K562 (cell line): ENCODE results near the gene PPAT. TPM values are rescaled to one million over a fixed set of nuclear protein-coding genes. Genes with fewer than 3 reads are reported as not detected.
A peak's percentile ranks its signal among the peaks of the same experiment; 100 is the strongest.

ENCODE experiments used
- BCLAF1 ChIP-seq, 2 experiments: fragments of 450-650 bp in 1 of 2; IDR thresholded peaks; 2 replicates each; pipeline ENCODE4 v1.6.1; 2011 to 2017; ENCODE audit warnings: low read depth in 2 of 2, antibody characterized with exemption in 1 of 2, borderline replicate concordance in 1 of 2, low read length in 1 of 2, mild to moderate bottlenecking in 1 of 2, mixed read lengths in 1 of 2; ENCODE audit not compliant: control insufficient read depth in 1 of 2
- GABPB2 ChIP-seq: fragments of 250-450 bp; sonication (Bioruptor Pico); conservative IDR thresholded peaks from 2 replicates; pipeline ENCODE4 v1.5.1; 2021; ENCODE audit warnings: mild to moderate bottlenecking
- L3MBTL2 ChIP-seq: fragments of 450-650 bp; IDR thresholded peaks from 2 replicates; pipeline ENCODE4 v1.6.1; 2016; ENCODE audit warnings: mild to moderate bottlenecking, moderate library complexity
- LARP7 ChIP-seq: fragments of 450-650 bp; IDR thresholded peaks from 2 replicates; pipeline ENCODE4 v1.6.1; 2016
- MAFK ChIP-seq: IDR thresholded peaks from 2 replicates; pipeline ENCODE4 v1.6.1; 2011; ENCODE audit warnings: low read length, improper control_type of control experiment
- MED1 ChIP-seq: sonication (generic); formaldehyde crosslinking; IDR thresholded peaks from 2 replicates; pipeline ENCODE4 v1.8.1; 2023; ENCODE audit warnings: missing genetic modification reagents, borderline replicate concordance
- MTA3 ChIP-seq: fragments of 450-650 bp; formaldehyde crosslinking; IDR thresholded peaks from 2 replicates; pipeline ENCODE4 v1.6.1; 2017; ENCODE audit warnings: mild to moderate bottlenecking, borderline replicate concordance
- RFX1 ChIP-seq: fragments of 450-650 bp; IDR thresholded peaks from 2 replicates; pipeline ENCODE4 v1.6.1; 2016; ENCODE audit warnings: mild to moderate bottlenecking, moderate library complexity
- SRSF9 ChIP-seq: fragments of 200-400 bp; formaldehyde crosslinking; IDR thresholded peaks from 2 replicates; pipeline ENCODE4 v1.6.1; 2017; ENCODE audit warnings: low read depth, low read length, borderline replicate concordance
- STAT5B ChIP-seq: fragments of 250-450 bp; sonication (Bioruptor Pico); IDR thresholded peaks from 2 replicates; pipeline ENCODE4 v1.8.0; 2021; ENCODE audit warnings: mild to moderate bottlenecking, inconsistent platforms
- TCFL5 ChIP-seq: fragments of 250-450 bp; sonication (Bioruptor Pico); conservative IDR thresholded peaks from 2 replicates; pipeline ENCODE4 v1.6.1; 2021; ENCODE audit warnings: mild to moderate bottlenecking, moderate library complexity, matching md5 sums
- U2AF2 ChIP-seq: fragments of 200-400 bp; formaldehyde crosslinking; optimal IDR thresholded peaks from 2 replicates; pipeline ENCODE3; 2017; ENCODE audit warnings: low read depth, mild to moderate bottlenecking, low read length
- ZNF197 ChIP-seq: fragments of 200-800 bp; sonication (Bioruptor generic); IDR thresholded peaks from 2 replicates; pipeline ENCODE4 v1.6.1; 2016; ENCODE audit warnings: low read depth, missing genetic modification characterization, missing compliant biosample characterization
- ZNF23 ChIP-seq: fragments of 250-450 bp; sonication (Bioruptor Pico); IDR thresholded peaks from 2 replicates; pipeline ENCODE4 v1.4.0; 2020; ENCODE audit warnings: mild to moderate bottlenecking
- ZNF347 ChIP-seq: fragments of 450-650 bp; formaldehyde crosslinking; IDR thresholded peaks from 2 replicates; pipeline ENCODE4 v1.4.0; 2020; ENCODE audit warnings: low read depth, mild to moderate bottlenecking, moderate library complexity
- ZNF384 ChIP-seq: IDR thresholded peaks from 2 replicates; pipeline ENCODE4 v1.6.1; 2012; ENCODE audit warnings: low read depth, low read length, improper control_type of control experiment
- ZNF77 ChIP-seq: fragments of 250-450 bp; sonication (Bioruptor Pico); IDR thresholded peaks from 2 replicates; pipeline ENCODE4 v1.5.0; 2020
- polyA plus RNA-seq, 8 experiments: library from polyadenylated mRNA; depleted of rRNA in 4 of 8; stranded (reverse) in 5 of 8; unstranded in 3 of 8; fragments of >200 nt; fragmentation: Nextera tagmentation in 2 of 8; fragmentation: Illumina TruSeq in 1 of 8; extraction: Ambion mirVana in 2 of 8; extraction: Trizol in 1 of 8; gene quantifications; 2 replicates each; pipeline versions ENCODE4 v1.2.1 to v1.2.3, GENCODE V29; 2011 to 2014; ENCODE audit warnings: inconsistent platforms in 1 of 8, missing spikeins in 1 of 8
- total RNA-seq, 7 experiments: library from RNA; depleted of rRNA in 6 of 7; stranded (reverse); fragments of >200 nt in 6 of 7; fragmentation: Illumina TruSeq in 2 of 7; extraction: Trizol in 2 of 7; gene quantifications; 2 replicates each; pipeline versions ENCODE4 v1.2.1 to v1.2.3, GENCODE V29; 2011 to 2021; ENCODE audit warnings: low replicate concordance in 1 of 7
- TF ChIP-seq, protein P1 (sequence below), 2 experiments: IDR thresholded peaks; 2 replicates each; pipeline ENCODE4 v1.6.1; 2012; ENCODE audit warnings: improper control_type of control experiment in 2 of 2, low read depth in 2 of 2, low read length in 2 of 2, borderline replicate concordance in 1 of 2
- TF ChIP-seq, protein P2 (sequence below): fragments of 250-450 bp; sonication (Bioruptor Pico); IDR thresholded peaks from 2 replicates; pipeline ENCODE4 v1.8.0; 2022; ENCODE audit warnings: moderate library complexity, mild to moderate bottlenecking, inconsistent platforms
- TF ChIP-seq, protein P3 (sequence below): fragments of 450-650 bp; conservative IDR thresholded peaks from 2 replicates; pipeline ENCODE4 v1.6.1; 2016; ENCODE audit warnings: missing genetic modification characterization, low read depth, mild to moderate bottlenecking, missing compliant biosample characterization, moderate library complexity

The PPAT gene
- total and polyA plus RNA-seq, 9 of the 15 experiments (the other 6 are each of a cell fraction or from before 2014, with no cell fraction given) = 36.2 to 75.8 (median 55.5) TPM

GRCh38 chr4:56435140-56435926, at the start of gene PPAT (continued):
- TF ChIP-seq BCLAF1 (IDR thresholded peaks at IDR 0.05; ENCODE audit: borderline replicate concordance in 1 of 2, control insufficient read depth in 1 of 2, low read depth in 2 of 2, low read length in 1 of 2) (peak in 1 of 2 experiments; percentile 88; a peak in 1 of 4 replicates), RFX1 (no peak), ZNF347 (no peak), MAFK (no peak), ZNF77 (CRISPR knock-in tag) (no peak), L3MBTL2 (peak; percentile 98), ZNF197 (CRISPR knock-in tag) (no peak), TCFL5 (CRISPR knock-in tag) (no peak), SRSF9 (no peak), MTA3 (0 out of 2 replicates have a peak, but pooled peaks have one; percentile 33), U2AF2 (no peak), STAT5B (no peak), LARP7 (peak; percentile 74; the same call in 1 of the 2 replicates), ZNF23 (CRISPR knock-in tag) (no peak), ZNF384 (no peak), MED1 (CRISPR knock-in tag) (no peak), GABPB2 (CRISPR knock-in tag) (no peak)
- TF ChIP-seq, protein P1, sequence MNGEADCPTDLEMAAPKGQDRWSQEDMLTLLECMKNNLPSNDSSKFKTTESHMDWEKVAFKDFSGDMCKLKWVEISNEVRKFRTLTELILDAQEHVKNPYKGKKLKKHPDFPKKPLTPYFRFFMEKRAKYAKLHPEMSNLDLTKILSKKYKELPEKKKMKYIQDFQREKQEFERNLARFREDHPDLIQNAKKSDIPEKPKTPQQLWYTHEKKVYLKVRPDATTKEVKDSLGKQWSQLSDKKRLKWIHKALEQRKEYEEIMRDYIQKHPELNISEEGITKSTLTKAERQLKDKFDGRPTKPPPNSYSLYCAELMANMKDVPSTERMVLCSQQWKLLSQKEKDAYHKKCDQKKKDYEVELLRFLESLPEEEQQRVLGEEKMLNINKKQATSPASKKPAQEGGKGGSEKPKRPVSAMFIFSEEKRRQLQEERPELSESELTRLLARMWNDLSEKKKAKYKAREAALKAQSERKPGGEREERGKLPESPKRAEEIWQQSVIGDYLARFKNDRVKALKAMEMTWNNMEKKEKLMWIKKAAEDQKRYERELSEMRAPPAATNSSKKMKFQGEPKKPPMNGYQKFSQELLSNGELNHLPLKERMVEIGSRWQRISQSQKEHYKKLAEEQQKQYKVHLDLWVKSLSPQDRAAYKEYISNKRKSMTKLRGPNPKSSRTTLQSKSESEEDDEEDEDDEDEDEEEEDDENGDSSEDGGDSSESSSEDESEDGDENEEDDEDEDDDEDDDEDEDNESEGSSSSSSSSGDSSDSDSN (IDR thresholded peaks at IDR 0.05; ENCODE audit: borderline replicate concordance in 1 of 2, low read depth in 2 of 2, low read length in 2 of 2) = peak; percentile 30 to 90; a peak in 2 of 4 replicates
- TF ChIP-seq, protein P2, sequence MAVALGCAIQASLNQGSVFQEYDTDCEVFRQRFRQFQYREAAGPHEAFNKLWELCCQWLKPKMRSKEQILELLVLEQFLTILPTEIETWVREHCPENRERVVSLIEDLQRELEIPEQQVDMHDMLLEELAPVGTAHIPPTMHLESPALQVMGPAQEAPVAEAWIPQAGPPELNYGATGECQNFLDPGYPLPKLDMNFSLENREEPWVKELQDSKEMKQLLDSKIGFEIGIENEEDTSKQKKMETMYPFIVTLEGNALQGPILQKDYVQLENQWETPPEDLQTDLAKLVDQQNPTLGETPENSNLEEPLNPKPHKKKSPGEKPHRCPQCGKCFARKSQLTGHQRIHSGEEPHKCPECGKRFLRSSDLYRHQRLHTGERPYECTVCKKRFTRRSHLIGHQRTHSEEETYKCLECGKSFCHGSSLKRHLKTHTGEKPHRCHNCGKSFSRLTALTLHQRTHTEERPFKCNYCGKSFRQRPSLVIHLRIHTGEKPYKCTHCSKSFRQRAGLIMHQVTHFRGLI (CRISPR knock-in tag) = no peak
- TF ChIP-seq, protein P3, sequence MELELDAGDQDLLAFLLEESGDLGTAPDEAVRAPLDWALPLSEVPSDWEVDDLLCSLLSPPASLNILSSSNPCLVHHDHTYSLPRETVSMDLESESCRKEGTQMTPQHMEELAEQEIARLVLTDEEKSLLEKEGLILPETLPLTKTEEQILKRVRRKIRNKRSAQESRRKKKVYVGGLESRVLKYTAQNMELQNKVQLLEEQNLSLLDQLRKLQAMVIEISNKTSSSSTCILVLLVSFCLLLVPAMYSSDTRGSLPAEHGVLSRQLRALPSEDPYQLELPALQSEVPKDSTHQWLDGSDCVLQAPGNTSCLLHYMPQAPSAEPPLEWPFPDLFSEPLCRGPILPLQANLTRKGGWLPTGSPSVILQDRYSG (tag) = peak; percentile 33; the same call in 1 of the 2 replicates
